Activated gamma-delta T cell (primary cell): ENCODE measurements around the gene GLIPR2.
"Not testable (repeated sequence)": the region's sequence is repeated elsewhere in the genome, so short reads cannot be mapped to it uniquely, and the experiment has no call there.

ENCODE experiments used
- DNase-seq: peaks from one replicate; lab custom pipeline; 2025; lab: John Stamatoyannopoulos, UW

GLIPR2 gene

DNA sequence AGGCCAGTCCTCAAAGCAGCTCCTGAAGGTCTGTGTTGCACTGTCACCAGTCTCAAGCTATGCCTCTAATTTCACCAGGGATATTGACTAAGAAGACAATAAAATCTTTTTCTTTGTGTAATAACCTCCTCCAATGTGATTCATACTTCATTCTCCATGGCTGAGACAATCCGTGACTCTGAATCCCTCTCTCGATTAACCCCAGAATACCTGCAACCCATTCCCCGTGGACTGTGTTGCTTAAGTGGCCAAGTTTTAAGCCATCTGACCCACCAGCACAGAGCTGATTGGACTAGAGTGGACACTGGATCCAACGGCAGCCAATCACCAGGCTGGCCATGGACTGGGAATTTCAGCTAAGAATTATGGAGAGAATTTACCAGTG, 27.2 kb downstream of the GLIPR2 start:
- no peak for DNase-seq

DNA sequence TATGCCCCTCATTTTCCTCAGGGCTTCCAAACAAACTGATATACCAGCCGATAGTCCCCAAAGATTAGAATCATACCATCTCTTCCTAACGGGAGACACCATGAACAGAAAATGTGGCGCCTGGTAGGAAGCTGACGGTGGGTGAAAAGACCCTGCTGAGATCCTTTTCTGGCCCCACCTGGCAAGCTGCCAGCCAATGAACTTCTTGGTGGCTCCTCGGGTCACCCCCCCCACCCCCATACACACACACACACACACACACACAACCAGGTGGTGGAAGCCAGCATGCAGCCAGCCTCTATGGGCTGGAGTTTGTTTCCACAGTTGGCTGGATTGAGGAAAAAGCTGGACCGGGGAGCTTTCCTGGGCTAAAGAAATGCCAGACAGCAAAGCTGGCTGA, 27.8 kb downstream of the GLIPR2 start:
- no peak for DNase-seq

DNA sequence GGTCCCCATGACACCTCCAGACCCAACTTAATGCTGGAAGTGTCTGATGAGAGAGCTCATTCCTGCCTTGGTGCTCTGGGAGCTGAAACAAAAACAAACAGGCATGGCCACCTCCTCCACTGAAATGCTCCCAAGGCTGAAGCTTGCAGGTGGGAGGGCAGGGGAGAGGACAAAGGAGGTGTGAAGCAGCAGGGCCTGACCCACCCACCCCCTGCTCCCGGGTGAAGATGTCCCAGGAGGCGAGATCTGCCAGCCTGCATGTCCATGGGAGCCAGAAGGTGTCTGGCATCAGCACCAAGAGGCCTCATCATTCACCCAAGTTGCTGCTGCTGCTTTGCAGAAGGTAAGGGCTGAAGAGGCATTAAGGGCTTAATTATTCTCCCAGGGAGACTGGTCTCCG, 28.5 kb downstream of the GLIPR2 start:
- DNase-seq = no peak

DNA sequence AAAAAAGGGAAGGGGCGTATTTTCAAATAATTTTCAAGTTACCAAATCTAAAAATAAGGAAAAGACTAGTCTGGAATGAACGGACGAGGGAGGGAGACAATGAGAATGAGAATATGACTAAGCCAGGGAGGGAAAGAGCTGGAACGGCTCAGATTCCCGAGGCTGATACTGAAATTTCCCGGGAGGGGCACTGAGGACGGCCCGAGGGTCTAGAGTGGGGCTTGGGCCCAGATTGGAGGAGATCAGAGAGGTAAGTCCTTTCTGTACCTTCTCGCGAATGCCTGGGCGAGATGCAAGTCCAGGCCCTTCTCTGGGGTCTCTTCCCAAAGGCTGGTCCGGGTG, 29.3 kb downstream of the GLIPR2 start:
- no peak for DNase-seq

DNA sequence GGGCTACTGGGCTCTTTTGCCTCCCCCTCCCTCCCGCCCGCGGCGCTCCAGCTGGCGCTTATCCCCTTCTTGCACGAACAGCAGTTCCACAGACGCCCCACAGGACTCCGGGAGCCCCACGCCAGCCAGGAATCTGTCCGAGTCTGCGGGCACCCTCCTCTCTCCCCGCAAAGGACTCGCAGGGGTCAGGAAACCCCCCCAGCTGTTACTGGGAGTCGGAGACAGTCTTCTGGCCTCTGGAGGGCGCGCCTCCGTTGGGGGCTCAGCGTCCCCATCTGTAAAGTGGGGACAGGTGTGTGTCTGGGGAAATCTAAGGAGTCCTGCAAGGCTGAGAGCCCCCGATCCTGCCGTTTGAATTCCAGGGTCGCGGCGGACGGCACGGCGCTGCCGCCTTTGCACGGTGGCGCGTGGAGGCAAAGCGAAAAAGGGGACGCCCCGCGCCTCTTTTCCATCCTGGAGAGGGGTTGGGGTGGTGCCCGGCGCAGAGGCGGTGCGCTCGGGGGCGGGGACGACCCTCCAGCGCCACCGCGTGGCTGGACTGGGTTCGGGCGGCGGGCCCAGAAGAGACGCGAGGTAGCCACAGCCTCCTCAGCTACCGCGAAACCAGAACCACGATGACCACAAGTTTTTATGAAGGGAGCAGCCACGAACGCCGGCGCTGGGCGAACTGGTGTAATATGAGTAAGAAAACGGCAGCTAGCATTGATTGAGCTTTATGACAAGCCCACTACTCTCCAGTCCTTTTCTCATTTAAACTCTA, 29.8 kb downstream of the GLIPR2 start:
- DNase-seq = peak; percentile 66

DNA sequence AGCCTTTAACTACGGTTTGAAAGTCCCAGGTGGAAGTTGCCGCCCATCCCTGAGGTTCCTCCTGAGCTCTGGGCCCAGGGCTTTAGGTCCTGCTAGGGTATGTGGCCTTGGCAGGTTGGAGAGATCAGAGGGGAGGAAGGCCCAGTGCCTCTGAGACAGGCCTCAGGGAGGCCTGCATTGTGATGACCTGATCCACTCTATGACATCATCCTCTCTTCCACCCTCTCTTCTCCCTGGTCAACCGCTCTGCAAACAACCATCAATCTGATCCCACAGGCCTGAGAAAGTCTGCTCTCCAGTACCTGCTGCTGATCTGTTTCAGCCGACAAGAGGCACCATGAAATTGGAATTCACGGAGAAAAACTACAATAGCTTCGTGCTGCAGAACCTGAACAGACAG, 32.6 kb downstream of the GLIPR2 start, which contains the start of gene CCIN:
Gene CCIN, plus strand, starts transcription at position 223 of the 400 bp plus-strand sequence. Its CDS starts 115 bp downstream, at position 338.
- no peak for DNase-seq

DNA sequence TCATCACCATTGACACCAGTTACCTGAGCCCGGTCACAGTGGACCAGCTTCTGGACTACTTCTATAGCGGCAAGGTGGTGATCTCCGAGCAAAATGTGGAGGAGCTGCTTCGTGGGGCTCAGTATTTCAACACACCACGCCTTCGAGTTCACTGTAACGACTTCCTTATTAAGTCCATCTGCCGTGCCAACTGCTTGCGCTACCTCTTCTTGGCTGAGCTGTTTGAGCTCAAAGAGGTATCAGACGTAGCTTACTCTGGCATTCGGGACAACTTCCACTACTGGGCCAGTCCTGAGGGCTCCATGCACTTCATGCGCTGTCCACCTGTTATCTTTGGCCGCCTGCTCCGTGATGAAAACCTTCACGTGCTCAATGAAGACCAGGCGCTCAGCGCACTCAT, 33.2 kb downstream of the GLIPR2 start:
- DNase-seq = no peak

DNA sequence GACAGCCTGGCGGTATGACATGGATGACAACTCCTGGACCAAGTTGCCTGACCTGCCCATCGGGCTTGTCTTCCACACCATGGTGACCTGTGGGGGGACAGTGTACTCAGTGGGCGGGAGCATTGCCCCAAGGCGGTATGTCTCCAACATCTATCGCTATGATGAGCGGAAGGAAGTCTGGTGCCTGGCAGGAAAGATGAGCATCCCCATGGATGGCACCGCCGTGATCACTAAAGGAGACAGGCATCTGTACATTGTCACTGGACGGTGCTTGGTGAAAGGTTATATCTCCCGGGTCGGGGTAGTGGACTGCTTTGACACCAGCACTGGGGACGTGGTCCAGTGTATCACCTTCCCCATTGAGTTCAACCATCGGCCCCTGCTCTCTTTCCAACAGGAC, 34.0 kb downstream of the GLIPR2 start:
- DNase-seq = no peak

DNA sequence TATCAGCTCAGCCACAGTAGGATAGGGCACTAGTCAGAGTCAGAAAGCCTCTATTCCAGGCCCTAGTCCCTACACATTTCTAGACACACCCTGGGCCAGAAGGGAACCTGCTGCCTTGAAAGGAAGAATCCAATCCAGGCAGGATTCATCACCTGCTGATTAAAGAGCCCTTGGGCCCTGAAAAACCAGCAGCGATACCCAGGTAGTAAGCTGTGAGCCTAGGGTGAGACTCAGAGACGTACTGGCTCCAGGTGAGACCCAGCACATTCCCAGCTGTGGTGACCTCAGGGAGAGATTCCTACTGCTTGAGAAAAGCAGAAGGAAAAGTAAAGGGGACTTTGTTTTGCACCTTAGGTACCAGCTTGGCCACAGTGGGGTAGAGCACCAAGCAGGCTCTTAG, 37.3 kb downstream of the GLIPR2 start:
- DNase-seq = no peak

DNA sequence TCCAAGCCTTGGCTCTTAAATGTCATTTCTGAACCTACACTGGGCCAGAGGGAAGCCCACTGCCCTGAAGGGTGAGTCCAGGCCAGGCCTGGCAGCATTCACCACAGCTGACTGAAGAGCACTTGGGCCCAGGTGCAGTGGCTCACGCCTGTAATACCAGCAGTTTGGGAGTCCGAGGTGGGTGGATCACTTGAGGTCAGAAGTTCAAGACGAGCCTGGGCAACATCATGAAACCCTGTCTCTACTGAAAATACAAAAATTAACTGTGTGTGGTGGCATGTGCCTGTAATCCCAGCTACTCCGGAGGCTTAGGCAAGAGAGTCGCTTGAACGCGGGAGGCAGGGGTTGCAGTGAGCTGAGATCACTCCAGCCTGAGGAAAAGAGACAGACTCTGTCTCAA, 37.7 kb downstream of the GLIPR2 start:
- no peak for DNase-seq

DNA sequence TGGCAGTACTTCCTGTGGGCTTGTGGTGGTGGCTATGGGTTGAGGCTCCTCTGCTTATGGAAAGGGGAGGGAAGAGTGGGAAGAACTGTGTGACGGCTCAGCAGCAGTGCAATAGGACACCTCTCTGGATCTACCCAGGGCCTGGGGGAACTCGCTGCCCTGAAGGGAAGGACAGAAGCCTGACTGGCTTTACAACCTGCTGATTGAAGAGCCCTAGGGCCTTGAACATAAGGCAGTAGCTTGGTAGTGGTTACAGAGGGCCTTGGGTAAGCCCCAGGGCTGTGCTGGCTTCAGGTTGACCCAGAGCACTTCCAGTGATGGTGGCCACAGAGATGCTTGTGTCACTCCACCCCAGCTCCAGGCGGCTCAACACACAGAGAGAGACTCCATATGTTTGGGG, 38.2 kb downstream of the GLIPR2 start:
- no peak for DNase-seq

DNA sequence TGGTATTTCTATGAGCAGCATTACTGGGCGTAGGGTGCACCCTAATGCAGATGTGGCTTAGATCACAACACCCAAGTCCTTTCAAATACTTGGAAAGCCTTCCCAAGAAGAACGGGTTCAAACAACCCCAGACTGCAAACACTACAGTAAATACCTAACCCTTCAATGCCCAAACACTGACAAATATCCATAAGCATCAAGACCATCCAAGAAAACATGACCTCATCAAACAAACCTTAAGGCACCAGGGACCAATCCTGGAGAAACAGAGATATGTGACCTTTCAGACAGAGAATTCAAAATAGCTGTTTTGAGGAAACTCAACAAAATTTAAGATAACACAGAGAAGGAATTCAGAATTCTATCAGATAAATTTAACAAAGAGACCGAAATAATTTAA, 38.7 kb downstream of the GLIPR2 start:
- DNase-seq = not testable (repeated sequence)

DNA sequence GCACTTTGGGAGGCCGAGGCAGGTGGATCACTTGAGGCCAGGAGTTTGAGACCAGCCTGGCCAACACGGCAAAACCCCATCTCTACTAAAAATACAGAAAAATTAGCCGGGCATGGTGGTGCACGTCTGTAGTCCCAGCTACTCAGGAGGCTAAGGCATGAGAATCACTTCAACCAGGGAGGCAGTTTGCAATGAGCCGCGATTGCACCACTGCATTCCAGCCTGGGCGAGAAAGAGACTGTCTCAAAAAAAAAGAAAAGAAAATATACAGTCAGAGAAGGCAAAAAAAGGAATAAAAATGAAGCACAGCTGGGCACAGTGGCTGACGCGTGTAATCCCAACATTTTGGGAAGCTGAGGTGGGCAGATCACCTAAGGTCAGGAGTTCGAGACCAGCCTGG, 40.0 kb downstream of the GLIPR2 start:
- not testable (repeated sequence) for DNase-seq

DNA sequence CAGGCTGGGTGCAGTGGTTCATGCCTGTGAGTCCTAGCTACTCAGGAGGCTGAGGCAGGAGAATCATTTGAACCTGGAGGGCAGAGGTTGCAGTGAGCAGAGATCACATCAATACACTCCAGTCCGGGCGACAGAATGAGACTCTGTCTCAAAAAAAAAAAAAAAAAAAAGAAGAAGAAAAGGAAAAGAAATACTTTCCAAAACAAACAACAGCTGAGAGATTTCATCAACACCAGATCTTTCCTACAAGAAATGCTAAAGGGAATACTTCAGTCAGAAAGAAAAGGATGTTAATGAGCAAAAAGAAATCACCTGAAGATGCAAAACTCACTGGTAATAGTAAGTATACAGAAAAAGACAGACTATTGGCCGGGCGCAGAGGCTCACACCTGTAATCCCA, 41.0 kb downstream of the GLIPR2 start:
- DNase-seq = no peak

DNA sequence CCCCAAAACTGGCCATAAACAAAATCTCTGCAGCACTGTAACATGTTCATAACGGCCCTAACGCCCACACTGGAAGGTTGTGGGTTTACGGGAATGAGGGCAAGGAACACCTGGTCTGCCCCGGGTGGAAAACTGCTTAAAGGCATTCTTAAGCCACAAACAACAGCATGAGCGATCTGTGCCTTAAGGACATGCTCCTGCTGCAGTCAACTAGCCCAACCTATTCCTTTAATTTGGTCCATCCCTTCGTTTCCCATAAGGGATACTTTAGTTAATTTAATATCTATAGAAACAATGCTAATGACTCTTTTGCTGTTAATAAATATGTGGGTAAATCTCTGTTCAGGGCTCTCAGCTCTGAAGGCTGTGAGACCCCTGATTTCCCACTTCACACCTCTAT, 43.7 kb downstream of the GLIPR2 start:
- DNase-seq = not testable (repeated sequence)

DNA sequence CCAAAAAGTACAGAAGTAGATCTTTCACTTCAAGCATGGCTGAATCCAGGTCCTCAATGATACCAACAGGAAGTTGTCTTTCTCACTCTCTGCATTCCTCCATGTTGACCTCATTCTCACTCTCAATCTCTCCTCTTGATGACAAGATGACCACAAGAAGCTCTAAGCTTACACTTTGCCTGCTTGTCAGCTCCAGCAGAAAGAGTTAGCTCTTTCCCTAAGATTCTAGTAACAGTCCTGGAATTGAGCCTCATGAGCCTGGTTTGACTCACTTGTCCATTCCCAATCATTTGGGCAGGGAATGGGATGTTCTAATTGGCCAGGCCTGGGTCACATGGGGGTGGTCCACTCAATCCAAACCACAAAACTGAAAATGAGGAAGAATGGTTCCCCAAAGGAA, 50.9 kb downstream of the GLIPR2 start:
- no peak for DNase-seq

DNA sequence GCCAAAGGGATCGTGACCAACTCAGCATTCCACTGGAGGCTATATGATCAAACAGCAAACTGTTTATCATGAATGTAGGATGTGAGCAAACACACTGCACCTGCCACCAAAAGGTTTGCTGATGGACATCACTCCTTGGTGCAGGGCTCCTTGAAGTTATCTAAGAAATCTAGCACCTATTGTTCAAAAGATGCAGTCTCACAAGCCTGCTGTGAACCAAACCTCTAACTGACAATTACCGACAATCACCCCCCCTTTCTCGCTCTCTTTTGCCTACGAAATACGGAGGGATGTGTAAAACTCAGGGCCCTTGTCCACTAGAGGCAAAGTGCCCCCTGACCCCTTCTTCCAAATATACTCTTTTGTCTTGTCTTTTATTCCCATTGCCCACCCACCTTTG, 51.7 kb downstream of the GLIPR2 start:
- DNase-seq = no peak

DNA sequence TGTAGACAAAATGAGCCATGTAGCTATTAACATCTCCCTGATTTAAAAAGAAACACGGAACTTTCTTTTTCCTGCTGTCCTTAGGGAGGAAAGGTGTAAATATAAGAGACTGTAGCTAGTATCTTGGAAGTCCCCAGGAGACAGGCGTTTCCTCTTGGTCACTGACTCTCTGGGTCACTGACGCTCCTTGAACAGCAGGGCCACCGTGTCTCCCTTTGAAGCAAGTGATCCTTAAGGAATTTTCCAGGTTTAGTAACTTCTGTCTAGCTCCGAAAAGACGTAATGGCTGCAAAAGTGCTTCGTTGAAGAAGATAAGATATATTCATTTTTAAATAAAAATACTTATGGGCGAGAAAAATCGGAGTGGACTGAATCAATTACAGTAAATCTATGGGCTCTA, 53.4 kb downstream of the GLIPR2 start:
- DNase-seq = no peak

DNA sequence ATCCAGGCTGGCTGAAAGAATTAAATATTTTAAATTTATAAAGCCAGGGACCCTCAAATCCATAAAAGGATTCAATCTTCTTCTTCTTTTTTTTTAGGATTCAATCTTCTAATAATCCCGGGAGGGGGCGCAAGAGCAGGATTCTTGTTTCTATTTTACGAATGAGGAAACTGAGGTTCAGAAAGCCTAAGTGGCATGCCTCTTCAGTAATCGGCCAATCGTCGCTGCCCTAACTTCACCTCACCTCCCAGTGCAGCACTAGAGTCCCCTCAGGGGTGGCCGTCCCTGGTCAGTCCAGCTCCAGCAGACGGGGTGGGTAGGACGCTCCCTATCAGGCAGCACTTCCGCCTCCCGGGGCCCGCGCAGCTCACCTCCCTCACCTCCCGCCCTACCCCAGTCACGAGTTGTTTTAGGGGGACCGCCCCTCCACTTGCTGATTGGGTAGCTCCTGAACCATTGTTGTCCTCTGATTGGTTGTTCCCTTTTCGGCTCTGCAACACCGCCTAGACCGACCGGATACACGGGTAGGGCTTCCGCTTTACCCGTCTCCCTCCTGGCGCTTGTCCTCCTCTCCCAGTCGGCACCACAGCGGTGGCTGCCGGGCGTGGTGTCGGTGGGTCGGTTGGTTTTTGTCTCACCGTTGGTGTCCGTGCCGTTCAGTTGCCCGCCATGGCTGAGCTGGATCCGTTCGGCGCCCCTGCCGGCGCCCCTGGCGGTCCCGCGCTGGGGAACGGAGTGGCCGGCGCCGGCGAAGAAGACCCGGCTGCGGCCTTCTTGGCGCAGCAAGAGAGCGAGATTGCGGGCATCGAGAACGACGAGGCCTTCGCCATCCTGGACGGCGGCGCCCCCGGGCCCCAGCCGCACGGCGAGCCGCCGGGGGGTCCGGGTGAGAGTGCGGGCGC, 54.1 kb downstream of the GLIPR2 start, which contains the start of gene CLTA:
Gene CLTA, plus strand, starts transcription at position 534 of the 902 bp plus-strand sequence. Its CDS starts 136 bp downstream, at position 670.
- DNase-seq = peak; percentile 75

DNA sequence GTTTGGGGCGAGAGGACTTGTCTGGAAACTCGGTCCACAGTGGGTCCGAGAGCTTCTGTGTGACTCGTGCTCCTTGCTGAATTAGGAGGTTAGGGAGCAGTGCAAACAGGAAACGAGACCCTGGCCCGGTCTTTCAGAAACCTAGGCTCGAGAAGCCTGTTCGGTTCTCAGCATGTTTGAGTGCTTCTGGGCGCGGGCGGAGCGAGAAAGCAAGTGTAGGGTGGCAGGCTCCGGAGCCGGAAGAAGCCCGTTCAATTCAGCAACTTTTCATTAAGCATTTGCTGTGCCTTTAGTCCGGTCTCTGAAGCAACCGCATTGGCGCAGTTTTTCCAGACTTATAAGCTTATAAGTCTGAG, 54.7 kb downstream of the GLIPR2 start:
- no peak for DNase-seq

DNA sequence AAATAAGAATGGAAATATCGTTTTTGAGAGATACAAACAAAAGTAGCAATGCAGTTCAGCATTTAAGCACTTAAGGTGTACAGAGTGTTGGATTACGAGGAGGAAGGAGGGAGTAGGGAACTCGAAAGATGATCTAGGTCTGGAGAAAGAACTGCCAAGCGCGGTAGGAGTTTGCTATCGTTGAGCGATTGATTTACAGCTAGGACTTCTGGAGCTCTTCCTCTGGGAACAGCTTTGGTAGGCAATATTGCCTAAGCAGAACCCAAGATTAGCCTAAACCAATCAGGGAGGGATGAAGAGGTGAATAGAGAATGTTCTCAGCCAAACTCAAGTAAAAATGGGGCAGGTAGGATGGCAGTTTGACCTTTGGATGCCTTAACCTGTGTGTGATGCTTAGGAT, 55.2 kb downstream of the GLIPR2 start:
- no peak for DNase-seq

DNA sequence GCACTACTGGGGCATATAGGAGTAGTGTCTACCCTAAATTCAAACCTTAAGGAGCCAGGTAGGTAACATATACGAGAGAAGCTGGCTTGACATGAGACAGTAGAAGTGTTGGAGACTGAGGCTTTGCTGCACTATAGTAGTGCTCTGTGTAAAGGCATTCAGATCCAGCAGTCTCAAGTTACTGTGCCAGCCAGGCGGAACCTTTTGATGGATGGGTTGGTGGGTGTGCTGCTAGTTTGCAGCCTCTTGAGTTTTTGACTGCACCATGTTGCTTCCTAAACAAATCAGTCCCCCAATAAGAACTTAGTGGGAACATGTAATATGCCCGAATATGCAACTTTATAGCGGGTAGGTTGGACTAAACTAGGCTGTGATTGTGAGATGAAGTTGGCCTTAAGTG, 55.7 kb downstream of the GLIPR2 start:
- no peak for DNase-seq

DNA sequence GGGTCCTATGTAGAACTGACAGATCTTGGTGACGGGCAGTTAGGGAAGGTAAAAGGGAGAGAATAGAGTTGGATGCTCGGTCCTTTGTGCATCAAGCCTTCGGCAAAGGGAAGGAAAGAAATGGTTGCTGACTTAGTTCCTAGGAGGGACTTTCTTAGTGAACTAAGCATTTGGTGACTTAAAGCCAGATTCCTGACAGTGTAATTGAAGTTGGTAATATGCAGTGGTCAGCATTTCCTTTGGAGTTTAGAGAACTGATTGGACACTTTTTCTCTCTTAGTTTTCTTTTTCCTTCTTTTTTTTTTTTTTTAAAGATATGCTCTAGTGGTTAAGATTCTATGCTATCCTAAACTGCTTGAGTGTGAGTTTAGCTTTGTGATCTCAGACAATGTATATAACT, 56.5 kb downstream of the GLIPR2 start:
- no peak for DNase-seq
